PC-9 (cell line): Measurements from ENCODE around the gene ATP6V1A.

Source experiments
- CTCF ChIP-seq: fragments of 200-600 bp; sonication (generic); conservative IDR thresholded peaks from 2 replicates; pipeline ENCODE4 v1.6.1; 2017; ENCODE audit warnings: mixed run types, antibody characterized with exemption, mild to moderate bottlenecking, moderate library complexity
- EZH2 ChIP-seq: fragments of 200-600 bp; sonication (generic); IDR thresholded peaks from 2 replicates; pipeline ENCODE4 v1.8.0; 2017; ENCODE audit warnings: antibody characterized with exemption, low read depth

- TF ChIP-seq CTCF, result no peak
- no peak for TF ChIP-seq EZH2
Measured at GRCh38 chr3:113730550-113730949, 16.3 kb upstream of the ATP6V1A start.
